Endothelial cell of umbilical vein (primary cell): Measurements from ENCODE around the gene SPTBN5. TPM values are rescaled to one million over a fixed set of nuclear protein-coding genes. Genes with fewer than 3 reads are reported as not detected.

Source experiments
- BruUV-seq: library from RNA; stranded (reverse); fragments of 400-500 nt; replicated peaks from 2 replicates; lab custom pipeline; 2021; lab: Mats Ljungman, UMichigan
- CTCF ChIA-PET: fragments of 300-600, 350-600 bp; sonication (Branson Sonifier 250); formaldehyde crosslinking; loops from one replicate; lab custom pipeline; 2021; ENCODE audit warnings: antibody characterized with exemption, inconsistent platforms; lab: Charles Lee
- POLR2A ChIA-PET: fragments of 300-600, 350-600 bp; sonication (Branson Sonifier 250); formaldehyde crosslinking; loops from one replicate; lab custom pipeline; 2021; ENCODE audit warnings: antibody characterized with exemption, inconsistent platforms; lab: Charles Lee
- DNase-seq: peaks from one replicate; pipeline ENCODE4 v3.0.0-alpha.2; 2011; ENCODE audit warnings: low read depth, low spot score
- FAIRE-seq: peaks from 2 replicates; lab custom pipeline; 2011; peaks lifted over from hg19 to GRCh38; lab: Jason Lieb, UNC
- H2AFZ ChIP-seq: 2 replicates; pipeline ENCODE4 v1.6.0; 2012; ENCODE audit warnings: low read depth, low read length, control low read depth, inconsistent platforms
- H3K27ac ChIP-seq: 2 replicates; pipeline ENCODE4 v1.5.1; 2011; ENCODE audit warnings: low read depth, mild to moderate bottlenecking, control low read depth, low read length, moderate library complexity; ENCODE audit not compliant: insufficient read depth
- H3K27me3 ChIP-seq, 2 experiments: 2 replicates each; pipeline versions ENCODE4 v1.6.0 to v1.6.1; 2011; ENCODE audit warnings: low read length in 2 of 2, mixed read lengths in 1 of 2; ENCODE audit not compliant: control insufficient read depth in 2 of 2, insufficient read depth in 2 of 2
- H3K36me3 ChIP-seq, 2 experiments: 2 replicates in 1 of 2; 3 replicates in 1 of 2; pipeline ENCODE4 v1.5.1; 2011; ENCODE audit warnings: low read length in 2 of 2, mild to moderate bottlenecking in 1 of 2, moderate library complexity in 1 of 2; ENCODE audit not compliant: control insufficient read depth in 2 of 2, insufficient read depth in 2 of 2; ENCODE audit errors: extremely low read depth in 1 of 2
- H3K4me1 ChIP-seq: 3 replicates; pipeline ENCODE4 v1.5.1; 2011; ENCODE audit warnings: mild to moderate bottlenecking, low read length; ENCODE audit not compliant: control insufficient read depth, insufficient read depth; ENCODE audit errors: extremely low read depth
- H3K4me2 ChIP-seq: 2 replicates; pipeline ENCODE4 v1.6.1; 2011; ENCODE audit warnings: low read length, control low read depth, mixed read lengths; ENCODE audit not compliant: insufficient read depth
- H3K4me3 ChIP-seq, 3 experiments: fragments of 200-600 bp in 1 of 3; sonication (generic), shearing (Covaris generic) in 1 of 3; replicated peaks in 1 of 3; 2 replicates each; pipeline ENCODE4 v1.5.1; 2011 to 2016; ENCODE audit warnings: control low read depth in 3 of 3, low read length in 3 of 3, mild to moderate bottlenecking in 2 of 3, inconsistent platforms in 1 of 3, low read depth in 1 of 3, moderate library complexity in 1 of 3; ENCODE audit not compliant: insufficient read depth in 1 of 3
- H3K79me2 ChIP-seq: 2 replicates; pipeline ENCODE4 v1.6.0; 2012; ENCODE audit warnings: low read length, inconsistent platforms; ENCODE audit not compliant: control insufficient read depth, insufficient read depth
- H3K9ac ChIP-seq: replicated peaks from 2 replicates; pipeline ENCODE3; 2011; ENCODE audit warnings: low read length, control low read depth; ENCODE audit not compliant: insufficient read depth; ENCODE audit errors: extremely low read depth
- H3K9me1 ChIP-seq: replicated peaks from 3 replicates; pipeline ENCODE4 v1.6.0; 2011; ENCODE audit warnings: mild to moderate bottlenecking, low read length; ENCODE audit not compliant: control insufficient read depth, insufficient read depth; ENCODE audit errors: extremely low read depth
- H3K9me3 ChIP-seq: replicated peaks from 2 replicates; pipeline ENCODE4 v1.5.1; 2012; ENCODE audit warnings: low read length, inconsistent platforms; ENCODE audit not compliant: control insufficient read depth, insufficient read depth
- H4K20me1 ChIP-seq: replicated peaks from 2 replicates; pipeline ENCODE3; 2011; ENCODE audit warnings: mild to moderate bottlenecking, low read length; ENCODE audit not compliant: control insufficient read depth, insufficient read depth; ENCODE audit errors: extremely low read depth
- CTCF ChIP-seq, 2 donors: IDR thresholded peaks; 1 replicate in 1 of 2; 2 replicates in 1 of 2; pipeline ENCODE4 v1.5.1; 2011; ENCODE audit warnings: low read length in 2 of 2, mild to moderate bottlenecking in 2 of 2, moderate library complexity in 2 of 2, control low read depth in 1 of 2, inconsistent platforms in 1 of 2, low read depth in 1 of 2; ENCODE audit not compliant: insufficient read depth in 1 of 2; ENCODE audit errors: extremely low read depth in 1 of 2
- EZH2 ChIP-seq: IDR thresholded peaks from 2 replicates; pipeline ENCODE4 v1.6.1; 2012; ENCODE audit warnings: borderline replicate concordance, low read depth, mild to moderate bottlenecking, moderate library complexity, low read length, inconsistent platforms; ENCODE audit not compliant: severe bottlenecking
- FOS ChIP-seq: IDR thresholded peaks from 2 replicates; pipeline ENCODE4 v1.6.1; 2011; ENCODE audit warnings: mild to moderate bottlenecking, low read length, moderate library complexity, borderline replicate concordance; ENCODE audit not compliant: insufficient read depth
- GATA2 ChIP-seq: IDR thresholded peaks from 2 replicates; pipeline ENCODE4 v1.7.0; 2011; ENCODE audit warnings: low read depth, mild to moderate bottlenecking, moderate library complexity, mixed read lengths, low read length; ENCODE audit not compliant: insufficient read length, insufficient read depth
- JUN ChIP-seq: IDR thresholded peaks from 2 replicates; pipeline ENCODE4 v1.6.1; 2011; ENCODE audit warnings: borderline replicate concordance, low read depth; ENCODE audit not compliant: insufficient read length, insufficient read depth
- MYC ChIP-seq: IDR thresholded peaks from one replicate; pipeline ENCODE4 v1.6.1; 2011; ENCODE audit warnings: mild to moderate bottlenecking, low read depth, low read length
- POLR2A ChIP-seq: IDR thresholded peaks from 2 replicates; pipeline ENCODE4 v1.6.1; 2012; ENCODE audit warnings: low read depth, mild to moderate bottlenecking, control low read depth, low read length
- POLR2AphosphoS5 ChIP-seq: IDR thresholded peaks from 2 replicates; pipeline ENCODE4 v1.6.1; 2012; ENCODE audit warnings: low read depth, mild to moderate bottlenecking, control low read depth, low read length, moderate library complexity; ENCODE audit not compliant: insufficient read depth
- dilution Hi-C: fragments of 300-500 bp; cut with MboI; formaldehyde crosslinking; loops from one replicate; pipeline ENCODE4 v1.15.0; 2019; ENCODE audit warnings: low sequenced_read_pairs; ENCODE audit not compliant: extremely low pct_ligation_motif_present
- intact Hi-C: fragments of 100-400 bp; cut with micrococcal nuclease; formaldehyde crosslinking; loops from one replicate; pipeline ENCODE4 v1.10.0; 2022
- polyA plus RNA-seq, 4 experiments: library from polyadenylated mRNA; depleted of rRNA in 3 of 4; stranded (reverse) in 3 of 4; unstranded in 1 of 4; fragments of >200 nt; gene quantifications; 2 replicates each; pipeline versions ENCODE4 v1.2.1 to v1.2.3, GENCODE V29; 2011 to 2012; ENCODE audit warnings: missing spikeins in 1 of 4
- total RNA-seq: library from RNA; stranded (reverse); gene quantifications from 2 replicates; pipeline ENCODE4 v1.2.3, GENCODE V29; 2021
- TF ChIP-seq, protein P1 (sequence below): IDR thresholded peaks from 2 replicates; pipeline ENCODE4 v1.6.1; 2011; ENCODE audit not compliant: insufficient read depth, insufficient read length

Gene SPTBN5
- total and polyA plus RNA-seq, 2 donors (not counting 3 experiments of a cell fraction or from before 2014, with no cell fraction given) = 12.0 to 19.0 TPM

DNA sequence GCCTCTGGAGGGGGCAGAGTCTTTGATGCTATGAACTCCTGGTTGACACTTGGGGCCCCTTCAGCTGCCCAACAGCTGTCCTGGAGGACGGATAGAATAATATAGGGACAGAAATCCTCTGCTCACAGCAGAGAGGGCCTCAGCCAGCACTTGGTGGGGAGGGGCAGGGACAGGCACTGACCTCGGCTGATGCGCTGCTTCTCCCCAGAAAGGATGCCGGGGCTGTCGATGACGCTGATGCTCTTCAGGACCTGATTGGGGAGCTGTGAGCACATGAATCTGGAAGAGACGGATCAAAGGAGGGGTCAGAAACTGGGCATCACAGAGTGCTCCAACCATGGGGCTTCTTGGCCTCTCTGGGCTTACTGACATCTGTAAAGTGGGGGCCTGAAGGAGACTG is 49.0 kb upstream of the SPTBN5 start:
- H3K27ac ChIP-seq = peak overlapping the region; percentile 99
- H3K79me2 ChIP-seq = peaks cover 73% of the 10 kb centered on the region
- no peaks in the 10 kb centered on the region for H4K20me1 ChIP-seq

GRCh38 chr15:41941644-41942415 is 48.0 kb upstream of the SPTBN5 start:
- H3K27me3 ChIP-seq = no peaks in the 10 kb centered on the region
- no peaks in the 10 kb centered on the region for H3K9me1 ChIP-seq
- peaks cover 97% of the 10 kb centered on the region for H3K4me1 ChIP-seq
- DNase-seq (no peak), FAIRE-seq (no peak)
- BruUV-seq = no TSS peak
- peaks cover 18% of the 10 kb centered on the region in 2 experiments for H3K36me3 ChIP-seq
- CTCF ChIA-PET = interaction anchor here (1.2 to 5.9 kb wide), 5 partner anchors 11 to 37 kb away, joined by 4 to 44 read pairs (median 5); partner anchors contain the start of gene EHD4
- POLR2A ChIA-PET = interaction anchor here (2.3 kb wide), 1 partner anchor 16 kb away, joined by 9 read pairs; no protein-coding TSS in a partner anchor
- no peak overlapping the region for H3K4me2 ChIP-seq
- peak overlapping the region; percentile 99 for H3K27ac ChIP-seq
- intact Hi-C loops = no loop called here
- H3K9me3 ChIP-seq = no peaks in the 10 kb centered on the region
- dilution Hi-C loops = no loop called here
- no peak overlapping the region for H3K4me3 ChIP-seq
- H3K79me2 ChIP-seq = peaks cover 63% of the 10 kb centered on the region
- no peak overlapping the region for H3K9ac ChIP-seq
- no peak overlapping the region for H2AFZ ChIP-seq
- TF ChIP-seq CTCF (IDR thresholded peaks at IDR 0.05; ENCODE audit: extremely low read depth in 1 of 2, insufficient read depth in 1 of 2, low read depth in 1 of 2, low read length in 2 of 2) (no peak), FOS (no peak), MYC (no peak), JUN (no peak), POLR2AphosphoS5 (no peak), GATA2 (no peak), POLR2A (no peak), EZH2 (no peak)
- TF ChIP-seq, protein P1, sequence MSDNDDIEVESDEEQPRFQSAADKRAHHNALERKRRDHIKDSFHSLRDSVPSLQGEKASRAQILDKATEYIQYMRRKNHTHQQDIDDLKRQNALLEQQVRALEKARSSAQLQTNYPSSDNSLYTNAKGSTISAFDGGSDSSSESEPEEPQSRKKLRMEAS = no peak
- no peaks in the 10 kb centered on the region for H4K20me1 ChIP-seq

More for the DNA sequence above, 49.0 kb upstream of the SPTBN5 start:
- intact Hi-C loops (no loop called here), dilution Hi-C loops (no loop called here)
- Histone ChIP-seq H3K9me3 (no peaks in the 10 kb centered on the region), H3K9me1 (no peaks in the 10 kb centered on the region), H3K9ac (no peak overlapping the region), H3K4me3 (no peak overlapping the region), H3K4me1 (peaks cover 97% of the 10 kb centered on the region), H3K4me2 (no peak overlapping the region), H2AFZ (no peak overlapping the region), H3K36me3 (peaks cover 18% of the 10 kb centered on the region in 2 experiments), H3K27me3 (no peaks in the 10 kb centered on the region)
- no TSS peak for BruUV-seq
- DNase-seq (no peak), FAIRE-seq (no peak)
- ChIA-PET POLR2A (no interaction called here), CTCF (interaction anchor here (1.8 kb wide), 1 partner anchor 30 kb away, joined by 5 read pairs; the partner anchor contains the start of gene EHD4)
- TF ChIP-seq EZH2 = no peak
- TF ChIP-seq JUN = no peak
- no peak for TF ChIP-seq POLR2AphosphoS5
- no peak for TF ChIP-seq FOS
